Peyer's patch (tissue), 4 donors: ENCODE data around the gene RNF130.
"Not testable (repeated sequence)": the region's sequence is repeated elsewhere in the genome, so short reads cannot be mapped to it uniquely, and the experiment has no call there.

Experiments used
- CTCF ChIP-seq, 6 experiments: fragments of 450-650 bp in 4 of 6; fragments of 200-600 bp in 2 of 6; sonication (generic) in 1 of 6; IDR thresholded peaks; one replicate each; pipeline ENCODE4 v1.5.1; 2017 to 2019; ENCODE audit warnings: antibody characterized with exemption in 6 of 6, mild to moderate bottlenecking in 3 of 6, moderate library complexity in 1 of 6
- POLR2A ChIP-seq, 2 donors: fragments of 450-650 bp; IDR thresholded peaks; one replicate each; pipeline ENCODE4 v1.5.1; 2017; ENCODE audit warnings: antibody characterized with exemption in 2 of 2, mild to moderate bottlenecking in 2 of 2, moderate library complexity in 2 of 2

- not testable (repeated sequence) for TF ChIP-seq CTCF, POLR2A (IDR thresholded peaks at IDR 0.05)
Observed at GRCh38 chr5:179992855-179993254, 78.7 kb downstream of the RNF130 start.
